ENCODE results near the gene RNF114.

GRCh38 chr20:49986049-49986448 lies 49.9 kb downstream of the RNF114 start:
- no peak for TF ChIP-seq GATA2 (IDR thresholded peaks at IDR 0.05; ENCODE audit: low read depth, low read length)
- TF ChIP-seq GATA3 (IDR thresholded peaks at IDR 0.05; ENCODE audit: low read depth, low read length): no peak

Data from SH-SY5Y (cell line).